Activated CD8-positive, alpha-beta memory T cell treated with anti-CD3 and anti-CD28 coated beads, Interleukin-2, amount 50 U/mL, for 24 hours (primary cell): ENCODE data around the gene LPCAT4.

Experiments
- DNase-seq: peaks from one replicate; pipeline ENCODE4 v3.0.0-alpha.2; 2020; ENCODE audit errors: extremely low read depth

Gene LPCAT4

GRCh38 chr15:34337557-34338306, 29.3 kb downstream of the LPCAT4 start, which contains the start of gene SLC12A6:
Gene SLC12A6 (minus strand): TSS chr15:34337781. CDS start chr15:34336680, 1,101 bp downstream.
- peak; percentile 66 for DNase-seq

GRCh38 chr15:34336991-34337556, 29.9 kb downstream of the LPCAT4 start:
- no peak for DNase-seq

- no peak for DNase-seq
Measured at GRCh38 chr15:34336231-34336990, 30.6 kb downstream of the LPCAT4 start.

- no peak for DNase-seq
Measured at GRCh38 chr15:34335176-34336032, 31.6 kb downstream of the LPCAT4 start.

GRCh38 chr15:34334672-34335071, 32.3 kb downstream of the LPCAT4 start:
- no peak for DNase-seq

- DNase-seq: no peak
Measured at GRCh38 chr15:34332553-34333120, 34.4 kb downstream of the LPCAT4 start.

- no peak for DNase-seq
Measured at GRCh38 chr15:34331809-34332208, 35.2 kb downstream of the LPCAT4 start.

- DNase-seq: no peak
Measured at GRCh38 chr15:34330279-34330678, 36.7 kb downstream of the LPCAT4 start.

- DNase-seq: no peak
Measured at GRCh38 chr15:34329006-34329405, 38.0 kb downstream of the LPCAT4 start.

- no peak for DNase-seq
Measured at GRCh38 chr15:34327906-34328305, 39.1 kb downstream of the LPCAT4 start.

- no peak for DNase-seq
Measured at GRCh38 chr15:34325368-34325767, 41.6 kb downstream of the LPCAT4 start.

- no peak for DNase-seq
Measured at GRCh38 chr15:34324933-34325332, 42.1 kb downstream of the LPCAT4 start.

- no peak for DNase-seq
Measured at GRCh38 chr15:34323217-34323616, 43.8 kb downstream of the LPCAT4 start.

GRCh38 chr15:34318277-34319079, 48.5 kb downstream of the LPCAT4 start:
- no peak for DNase-seq

GRCh38 chr15:34314491-34315490, 52.2 kb downstream of the LPCAT4 start:
- no peak for DNase-seq

- no peak for DNase-seq
Measured at GRCh38 chr15:34311563-34311962, 55.4 kb downstream of the LPCAT4 start.
